ENCODE data around the gene MOGAT2.

MOGAT2 gene

GRCh38 chr11:75781831-75782230 is 64.2 kb downstream of the MOGAT2 start:
- DNase-seq: no peak

Measured in amniotic stem cell (primary cell).